Thyroid gland (tissue), 4 donors: Measurements from ENCODE around the gene PLEKHG3. TPM values are rescaled to one million over a fixed set of nuclear protein-coding genes. Genes with fewer than 3 reads are reported as not detected.

Experiments
- DNase-seq, 2 donors: peaks; one replicate each; pipeline ENCODE4 v3.0.0-alpha.2; 2019
- H3K27ac ChIP-seq, 3 donors: fragments of 200-600 bp; sonication (generic); 1 replicate in 2 of 3; 2 replicates in 1 of 3; pipeline ENCODE4 v1.5.1; 2016 to 2019; ENCODE audit warnings: mild to moderate bottlenecking in 1 of 3, moderate library complexity in 1 of 3
- H3K27me3 ChIP-seq: fragments of 200-600 bp; sonication (generic); one replicate; pipeline ENCODE4 v1.5.1; 2019
- H3K36me3 ChIP-seq, 2 donors: fragments of 200-600 bp; sonication (generic); one replicate each; pipeline ENCODE4 v1.5.1; 2016 to 2019
- H3K4me1 ChIP-seq, 2 donors: fragments of 200-600 bp; sonication (generic); one replicate each; pipeline ENCODE4 v1.5.1; 2017 to 2019
- H3K4me3 ChIP-seq, 3 donors: fragments of 200-600 bp; sonication (generic); replicated peaks in 1 of 3; 1 replicate in 2 of 3; 2 replicates in 1 of 3; pipeline ENCODE4 v1.5.1; 2016; ENCODE audit warnings: mild to moderate bottlenecking in 1 of 3
- H3K9me3 ChIP-seq: fragments of 200-600 bp; sonication (generic); one replicate; pipeline ENCODE4 v1.5.1; 2017
- CTCF ChIP-seq, 6 experiments: fragments of 200-600 bp in 3 of 6; fragments of 450-650 bp in 3 of 6; sonication (generic) in 3 of 6; IDR thresholded peaks; one replicate each; pipeline ENCODE4 v1.5.1; 2016 to 2019; ENCODE audit warnings: antibody characterized with exemption in 6 of 6, mild to moderate bottlenecking in 2 of 6, inconsistent platforms in 1 of 6, moderate library complexity in 1 of 6
- POLR2A ChIP-seq, 2 donors: fragments of 450-650 bp; IDR thresholded peaks; one replicate each; pipeline ENCODE4 v1.6.1; 2017; ENCODE audit warnings: antibody characterized with exemption in 2 of 2, mild to moderate bottlenecking in 2 of 2, moderate library complexity in 1 of 2
- WGBS, 2 donors: methylation state at CpG; one replicate each; pipeline ENCODE4 v1.1.5; 2017; 5-methylcytosine and 5-hydroxymethylcytosine counted together
- intact Hi-C: fragments of 100-400 bp; cut with DNase I; formaldehyde crosslinking; loops from one replicate; pipeline ENCODE4 v1.15.1; 2023
- total RNA-seq, 4 donors: library from RNA; depleted of rRNA; stranded (reverse); fragments of >200 nt; gene quantifications; one replicate each; pipeline ENCODE4 v1.2.3, GENCODE V29; 2016

Gene PLEKHG3
- total RNA-seq, 4 donors from 2014 or later, result 41.0 to 83.0 (median 54.6) TPM

- WGBS, 2 donors, result 77 to 82% methylated on average over 4 of the region's 5 CpGs
- TF ChIP-seq CTCF (IDR thresholded peaks at IDR 0.05) (no peak), POLR2A (IDR thresholded peaks at IDR 0.05) (no peak)
These were observed 43.1 kb downstream of the PLEKHG3 start for GRCh38 chr14:64747327-64747726.

GRCh38 chr14:64748521-64748920 lies 44.3 kb downstream of the PLEKHG3 start:
- no peak for DNase-seq
- Histone ChIP-seq H3K27me3 (no peaks in the 10 kb centered on the region), H3K4me3 (no peak overlapping the region), H3K27ac (peak overlapping the region; percentile 31 to 87 (median 61)), H3K9me3 (no peaks in the 10 kb centered on the region), H3K4me1 (peaks cover 35 to 38% of the 10 kb centered on the region in 2 donors), H3K36me3 (peaks cover 3 to 11% of the 10 kb centered on the region in 2 donors)
- TF ChIP-seq POLR2A (IDR thresholded peaks at IDR 0.05) (no peak), CTCF (IDR thresholded peaks at IDR 0.05) (no peak)
- intact Hi-C loops, result no loop called here
- WGBS, 2 donors, result 85 to 93% methylated on average over 4 to 6 of the region's 6 CpGs

More at GRCh38 chr14:64747327-64747726, 43.1 kb downstream of the PLEKHG3 start:
- DNase-seq, result no peak
- Histone ChIP-seq H3K4me1 (peaks cover 35 to 38% of the 10 kb centered on the region in 2 donors), H3K36me3 (peaks cover 15 to 22% of the 10 kb centered on the region in 2 donors), H3K27ac (peak overlapping the region; percentile 54 to 87 (median 70)), H3K9me3 (no peaks in the 10 kb centered on the region), H3K4me3 (no peak overlapping the region), H3K27me3 (no peaks in the 10 kb centered on the region)
- intact Hi-C loops, result no loop called here

- 96 to 97% methylated on average over 27 to 50 of the region's 51 CpGs for WGBS, 2 donors
- H3K4me3 ChIP-seq, result no peak overlapping the region
- intact Hi-C loops, result no loop called here
- no peak for DNase-seq
- H3K36me3 ChIP-seq, result peaks cover 0 to 4% of the 10 kb centered on the region in 2 donors
- H3K27me3 ChIP-seq, result no peaks in the 10 kb centered on the region
- H3K27ac ChIP-seq, result peak overlapping the region in 2 of 3 donors; percentile 61 to 87
- peaks cover 35 to 38% of the 10 kb centered on the region in 2 donors for H3K4me1 ChIP-seq
- no peaks in the 10 kb centered on the region for H3K9me3 ChIP-seq
- TF ChIP-seq POLR2A (IDR thresholded peaks at IDR 0.05), result no peak
- TF ChIP-seq CTCF (IDR thresholded peaks at IDR 0.05), result no peak
These were observed 44.9 kb downstream of the PLEKHG3 start for GRCh38 chr14:64748995-64749714.

GRCh38 chr14:64752909-64753308 lies 48.7 kb downstream of the PLEKHG3 start:
- no peak for DNase-seq
- TF ChIP-seq POLR2A (IDR thresholded peaks at IDR 0.05) (no peak), CTCF (IDR thresholded peaks at IDR 0.05) (no peak)
- Histone ChIP-seq H3K27me3 (no peaks in the 10 kb centered on the region), H3K27ac (no peak overlapping the region), H3K4me1 (peaks cover 18 to 21% of the 10 kb centered on the region in 2 donors), H3K4me3 (no peak overlapping the region), H3K36me3 (no peaks in the 10 kb centered on the region), H3K9me3 (no peaks in the 10 kb centered on the region)
- 97% methylated on average over 6 of the region's 6 CpGs for WGBS, 2 donors
- intact Hi-C loops, result no loop called here

GRCh38 chr14:64753374-64753773 lies 49.1 kb downstream of the PLEKHG3 start:
- Histone ChIP-seq H3K36me3 (no peaks in the 10 kb centered on the region), H3K4me1 (peaks cover 18 to 21% of the 10 kb centered on the region in 2 donors), H3K9me3 (no peaks in the 10 kb centered on the region), H3K27me3 (no peaks in the 10 kb centered on the region), H3K27ac (no peak overlapping the region), H3K4me3 (no peak overlapping the region)
- DNase-seq, result no peak
- intact Hi-C loops, result no loop called here
- TF ChIP-seq POLR2A (IDR thresholded peaks at IDR 0.05) (no peak), CTCF (IDR thresholded peaks at IDR 0.05) (no peak)
- WGBS, 2 donors, result 92 to 95% methylated on average over 11 to 13 of the region's 13 CpGs
